Esophagus (tissue), 2 donors: ENCODE results near the gene TAC1. TPM values are rescaled to one million over a fixed set of nuclear protein-coding genes. Genes with fewer than 3 reads are reported as not detected.

Source experiments
- polyA plus RNA-seq, 2 donors: library from polyadenylated mRNA; stranded (reverse); fragments of 200-250 nt; gene quantifications; one replicate each; pipeline ENCODE4 v1.2.3, GENCODE V29; 2013
- donor health status: healthy with polysubstance abuse.
- donor health status: Bipolar disorder and iron deficiency.

TAC1 gene
- polyA plus RNA-seq, 2 donors, result 0.08 TPM; not detected in 1

Other genes with a start within 250 kb of the TAC1 start
- 10 to 100 TPM; 28.8 to 34.0 TPM for gene ASNS, start 140.3 kb downstream of the TAC1 start, polyA plus RNA-seq